ENCODE results near the gene SYNPR. TPM values are rescaled to one million over a fixed set of nuclear protein-coding genes. Genes with fewer than 3 reads are reported as not detected.
"Not testable (repeated sequence)": the region's sequence is repeated elsewhere in the genome, so short reads cannot be mapped to it uniquely, and the experiment has no call there.

SYNPR gene
- total RNA-seq, 4 donors from 2014 or later = 0.11 to 0.63 (median 0.13) TPM; not detected in 1

DNA sequence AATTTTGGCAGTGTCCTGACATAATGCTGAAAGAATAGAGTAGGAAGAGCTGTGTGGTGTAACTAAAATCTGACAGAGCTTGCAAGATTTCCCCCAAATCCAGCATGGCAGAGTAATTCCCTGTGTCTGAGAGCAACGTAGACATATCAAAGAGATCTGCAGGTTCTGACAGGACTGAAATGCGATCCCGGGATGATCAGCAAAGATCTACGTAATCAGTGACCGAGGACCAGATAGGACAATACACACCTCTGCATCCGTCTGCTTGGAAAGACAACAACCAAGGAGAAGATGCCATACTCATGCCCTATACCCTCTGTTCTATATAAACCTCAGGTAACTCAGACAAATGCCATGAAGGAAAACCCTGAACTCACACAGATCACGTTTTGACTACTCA is 26.6 kb upstream of the SYNPR start:
- no peak overlapping the region for H3K27ac ChIP-seq
- no peaks in the 10 kb centered on the region for H3K36me3 ChIP-seq
- TF ChIP-seq POLR2A (IDR thresholded peaks at IDR 0.05) = no peak
- TF ChIP-seq, protein P1, sequence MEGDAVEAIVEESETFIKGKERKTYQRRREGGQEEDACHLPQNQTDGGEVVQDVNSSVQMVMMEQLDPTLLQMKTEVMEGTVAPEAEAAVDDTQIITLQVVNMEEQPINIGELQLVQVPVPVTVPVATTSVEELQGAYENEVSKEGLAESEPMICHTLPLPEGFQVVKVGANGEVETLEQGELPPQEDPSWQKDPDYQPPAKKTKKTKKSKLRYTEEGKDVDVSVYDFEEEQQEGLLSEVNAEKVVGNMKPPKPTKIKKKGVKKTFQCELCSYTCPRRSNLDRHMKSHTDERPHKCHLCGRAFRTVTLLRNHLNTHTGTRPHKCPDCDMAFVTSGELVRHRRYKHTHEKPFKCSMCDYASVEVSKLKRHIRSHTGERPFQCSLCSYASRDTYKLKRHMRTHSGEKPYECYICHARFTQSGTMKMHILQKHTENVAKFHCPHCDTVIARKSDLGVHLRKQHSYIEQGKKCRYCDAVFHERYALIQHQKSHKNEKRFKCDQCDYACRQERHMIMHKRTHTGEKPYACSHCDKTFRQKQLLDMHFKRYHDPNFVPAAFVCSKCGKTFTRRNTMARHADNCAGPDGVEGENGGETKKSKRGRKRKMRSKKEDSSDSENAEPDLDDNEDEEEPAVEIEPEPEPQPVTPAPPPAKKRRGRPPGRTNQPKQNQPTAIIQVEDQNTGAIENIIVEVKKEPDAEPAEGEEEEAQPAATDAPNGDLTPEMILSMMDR (IDR thresholded peaks at IDR 0.05) = no peak
- intact Hi-C loops (cut with DNase I) = no loop called here
- H3K4me1 ChIP-seq = no peaks in the 10 kb centered on the region
- 66 to 75% methylated on average over 7 of the region's 7 CpGs for WGBS, 2 donors
- H3K4me3 ChIP-seq (replicated peaks in 1 of 3) = no peak overlapping the region
- no peak for DNase-seq
- H3K9me3 ChIP-seq = no peaks in the 10 kb centered on the region
- H3K27me3 ChIP-seq = no peaks in the 10 kb centered on the region

DNA sequence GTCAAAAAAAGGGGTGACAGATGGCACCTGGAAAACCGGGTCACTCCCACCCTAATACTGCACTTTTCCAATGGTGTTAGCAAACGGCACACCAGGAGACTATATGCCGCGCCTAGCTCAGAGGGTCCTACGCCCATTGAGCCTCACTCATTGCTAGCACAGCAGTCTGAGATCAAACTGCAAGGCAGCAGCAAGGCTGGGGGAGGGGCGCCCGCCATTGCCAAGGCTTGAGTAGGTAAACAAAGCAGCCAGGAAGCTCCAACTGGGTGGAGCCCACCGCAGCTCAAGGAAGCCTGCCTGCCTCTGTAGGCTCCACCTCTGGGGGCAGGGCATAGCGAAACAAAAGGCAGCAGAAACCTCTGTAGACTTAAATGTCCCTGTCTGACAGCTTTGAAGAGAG is 22.3 kb upstream of the SYNPR start:
- H3K9me3 ChIP-seq; H3K27ac ChIP-seq; H3K4me1 ChIP-seq; H3K36me3 ChIP-seq; intact Hi-C loops (cut with DNase I); H3K4me3 ChIP-seq (replicated peaks in 1 of 3); H3K27me3 ChIP-seq; DNase-seq: not testable (repeated sequence)
- 86 to 93% methylated on average over 5 to 8 of the region's 9 CpGs for WGBS, 2 donors

DNA sequence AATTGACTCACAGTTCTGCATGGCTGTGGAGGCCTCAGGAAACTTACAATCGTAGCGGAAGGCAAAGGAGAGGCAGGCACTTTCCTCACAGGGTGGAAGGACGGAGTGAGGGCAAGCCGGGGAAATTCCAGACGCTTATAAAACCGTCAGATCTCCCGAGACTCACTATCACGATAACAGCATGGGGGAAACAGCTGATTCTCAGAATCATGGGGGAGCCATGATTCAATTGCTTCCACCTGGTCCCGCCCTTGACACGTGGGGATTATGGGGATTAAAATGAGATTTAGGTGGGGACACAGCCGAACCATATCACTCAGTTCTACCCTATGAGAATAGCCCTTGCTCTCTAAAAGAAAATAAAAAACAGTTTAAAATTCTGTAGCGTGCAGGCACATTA is 13.4 kb upstream of the SYNPR start:
- no peaks in the 10 kb centered on the region for H3K27me3 ChIP-seq
- 69 to 82% methylated on average over 12 of the region's 12 CpGs for WGBS, 2 donors
- H3K9me3 ChIP-seq = no peaks in the 10 kb centered on the region
- no peaks in the 10 kb centered on the region for H3K4me1 ChIP-seq
- H3K4me3 ChIP-seq (replicated peaks in 1 of 3) = no peak overlapping the region
- no peak for TF ChIP-seq POLR2A (IDR thresholded peaks at IDR 0.05)
- TF ChIP-seq, protein P1 (IDR thresholded peaks at IDR 0.05) = no peak
- no peaks in the 10 kb centered on the region for H3K36me3 ChIP-seq
- intact Hi-C loops (cut with DNase I) = no loop called here
- no peak overlapping the region for H3K27ac ChIP-seq
- DNase-seq = no peak

DNA sequence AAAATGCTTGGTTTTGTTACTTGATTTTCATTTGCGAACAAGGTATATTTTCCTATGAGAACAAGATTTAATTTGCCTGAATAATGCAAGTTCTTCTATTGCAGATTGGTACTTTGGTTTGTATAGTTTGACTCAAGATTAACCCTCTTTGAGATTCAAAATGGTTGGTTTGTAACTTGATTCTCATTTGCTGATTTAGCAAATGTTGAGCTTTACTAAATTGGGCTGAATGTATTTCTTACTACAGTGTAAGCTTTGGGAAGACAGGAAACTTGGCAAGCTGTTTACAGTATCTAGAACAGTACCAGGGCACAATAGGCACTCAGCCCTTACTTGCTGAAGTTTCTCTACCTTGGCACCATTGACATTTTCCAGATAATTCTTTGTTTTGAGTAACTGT is 3.7 kb upstream of the SYNPR start:
- H3K9me3 ChIP-seq = no peaks in the 10 kb centered on the region
- no peak overlapping the region for H3K27ac ChIP-seq
- no peaks in the 10 kb centered on the region for H3K36me3 ChIP-seq
- H3K27me3 ChIP-seq = peaks cover 17% of the 10 kb centered on the region
- intact Hi-C loops (cut with DNase I) = no loop called here
- no peak for DNase-seq
- TF ChIP-seq, protein P1 (IDR thresholded peaks at IDR 0.05) = no peak
- no peak for TF ChIP-seq POLR2A (IDR thresholded peaks at IDR 0.05)
- 91 to 98% methylated on average over 1 of the region's 1 CpG for WGBS, 2 donors
- no peak overlapping the region for H3K4me3 ChIP-seq (replicated peaks in 1 of 3)
- H3K4me1 ChIP-seq = peaks cover 7% of the 10 kb centered on the region in 2 donors

DNA sequence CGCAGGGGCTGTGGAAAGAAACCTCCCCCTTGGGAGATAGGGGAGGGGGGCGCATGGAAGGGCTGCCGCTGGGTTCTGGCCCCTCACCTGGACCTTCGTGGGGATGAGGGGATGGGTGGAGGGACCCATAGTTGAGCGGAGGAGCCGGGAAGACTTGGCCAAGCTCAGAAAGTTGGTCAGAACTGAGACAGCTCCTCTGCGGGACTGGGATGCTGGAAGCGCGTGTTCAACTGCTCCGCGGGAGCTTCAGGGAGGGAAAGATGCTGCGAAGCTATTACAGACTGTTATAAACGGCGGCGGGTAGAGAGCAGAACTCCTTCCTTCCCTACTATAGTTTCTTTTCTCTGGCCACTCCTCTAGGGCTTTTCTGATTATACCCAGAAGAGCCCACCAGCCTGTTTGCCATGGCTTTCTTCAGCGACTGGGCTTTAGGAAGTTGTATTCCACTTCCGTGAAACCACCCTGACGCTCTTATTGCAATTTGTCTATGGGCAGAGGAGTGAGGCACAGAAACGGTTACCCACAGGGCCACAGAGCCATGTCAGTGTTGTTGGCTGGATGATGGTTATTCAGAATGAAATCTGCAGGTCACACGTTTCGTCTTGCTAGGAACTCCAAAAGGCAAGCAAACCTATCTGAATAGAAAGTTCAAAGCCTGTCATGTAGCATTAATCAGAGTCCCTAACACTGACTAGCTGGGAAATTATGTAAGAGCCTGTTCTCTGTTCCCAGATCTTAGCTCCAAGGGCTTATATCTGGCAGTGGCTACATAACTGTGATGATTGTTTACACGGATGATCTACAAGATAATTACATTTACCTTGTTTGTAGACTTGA is 1.1 kb downstream of the SYNPR start:
- peaks cover 17% of the 10 kb centered on the region for H3K27me3 ChIP-seq
- 8 to 15% methylated on average over 18 to 22 of the region's 22 CpGs for WGBS, 2 donors
- DNase-seq = no peak
- H3K27ac ChIP-seq = no peak overlapping the region
- no peaks in the 10 kb centered on the region for H3K36me3 ChIP-seq
- no peak for TF ChIP-seq POLR2A (IDR thresholded peaks at IDR 0.05)
- TF ChIP-seq, protein P1 (IDR thresholded peaks at IDR 0.05) = no peak
- H3K4me3 ChIP-seq (replicated peaks in 1 of 3) = no peak overlapping the region
- intact Hi-C loops (cut with DNase I) = no loop called here
- no peaks in the 10 kb centered on the region for H3K9me3 ChIP-seq
- peaks cover 7% of the 10 kb centered on the region in 2 donors for H3K4me1 ChIP-seq
